PC-3 (cell line): Measurements from ENCODE around the gene FARS2.

Experiments used
- CTCF ChIP-seq: fragments of 300-600 bp; sonication (generic); conservative IDR thresholded peaks from 2 replicates; pipeline ENCODE4 v1.5.1; 2017; ENCODE audit warnings: antibody characterized with exemption, low read depth, mild to moderate bottlenecking, low read length
- EZH2phosphoT487 ChIP-seq: fragments of 300-600 bp; sonication (generic); IDR thresholded peaks from 2 replicates; pipeline ENCODE4 v1.6.1; 2018; ENCODE audit warnings: mild to moderate bottlenecking, antibody characterized with exemption, low read length, borderline replicate concordance

GRCh38 chr6:5279891-5280338 lies 18.6 kb downstream of the FARS2 start:
- TF ChIP-seq CTCF = no peak
- no peak for TF ChIP-seq EZH2phosphoT487
